SJSA1 (cell line): ENCODE data around the gene SH3PXD2B. TPM values are rescaled to one million over a fixed set of nuclear protein-coding genes. Genes with fewer than 3 reads are reported as not detected.
"Not testable (repeated sequence)": the region's sequence is repeated elsewhere in the genome, so short reads cannot be mapped to it uniquely, and the experiment has no call there.

ENCODE experiments used
- DNase-seq, 2 experiments: peaks; one replicate each; pipeline ENCODE4 v3.0.0-alpha.2; 2015 to 2020; ENCODE audit warnings: low spot score in 2 of 2, low read depth in 1 of 2
- H3K27ac ChIP-seq: fragments of 250-450 bp; sonication (Bioruptor Pico); 2 replicates; pipeline ENCODE4 v1.5.1; 2020; ENCODE audit warnings: mild to moderate bottlenecking, moderate library complexity
- H3K27me3 ChIP-seq: fragments of 250-450 bp; sonication (Bioruptor Pico); replicated peaks from 2 replicates; pipeline ENCODE4 v1.5.1; 2020; ENCODE audit warnings: mild to moderate bottlenecking, moderate library complexity
- H3K36me3 ChIP-seq: fragments of 250-450 bp; sonication (Bioruptor Pico); 2 replicates; pipeline ENCODE4 v1.5.1; 2020; ENCODE audit warnings: mild to moderate bottlenecking
- H3K4me1 ChIP-seq: fragments of 250-450 bp; sonication (Bioruptor Pico); replicated peaks from 2 replicates; pipeline ENCODE4 v1.6.1; 2021; ENCODE audit warnings: mild to moderate bottlenecking
- H3K4me3 ChIP-seq: fragments of 250-450 bp; sonication (Bioruptor Pico); 2 replicates; pipeline ENCODE4 v1.5.1; 2020; ENCODE audit warnings: mild to moderate bottlenecking
- H3K9me3 ChIP-seq: fragments of 250-450 bp; sonication (Bioruptor Pico); replicated peaks from 2 replicates; pipeline ENCODE4 v1.5.1; 2020; ENCODE audit warnings: mild to moderate bottlenecking
- total RNA-seq: library from RNA; depleted of rRNA; stranded (reverse); fragments of >200 nt; shearing (Covaris generic); gene quantifications from 2 replicates; pipeline ENCODE4 v1.2.3, GENCODE V29; 2014

SH3PXD2B gene
- total RNA-seq, 1 experiment from 2014 or later = 32.3 TPM

- Histone ChIP-seq H3K27ac (no peak overlapping the region), H3K36me3 (peaks cover 87% of the 10 kb centered on the region), H3K9me3 (no peaks in the 10 kb centered on the region), H3K4me3 (no peak overlapping the region), H3K27me3 (no peaks in the 10 kb centered on the region), H3K4me1 (peaks cover 13% of the 10 kb centered on the region)
- no peak for DNase-seq
Observed at GRCh38 chr5:172351240-172351778, 103.0 kb downstream of the SH3PXD2B start.

GRCh38 chr5:172350212-172351181 is 103.8 kb downstream of the SH3PXD2B start:
- DNase-seq = no peak
- Histone ChIP-seq H3K4me1 (peaks cover 10% of the 10 kb centered on the region), H3K27ac (no peak overlapping the region), H3K36me3 (peaks cover 88% of the 10 kb centered on the region), H3K27me3 (no peaks in the 10 kb centered on the region), H3K4me3 (no peak overlapping the region), H3K9me3 (no peaks in the 10 kb centered on the region)

GRCh38 chr5:172348733-172349132 is 105.6 kb downstream of the SH3PXD2B start:
- not testable (repeated sequence) for H3K4me3 ChIP-seq, H3K4me1 ChIP-seq, H3K27me3 ChIP-seq, H3K27ac ChIP-seq, H3K9me3 ChIP-seq, DNase-seq
- H3K36me3 ChIP-seq = peaks cover 81% of the 10 kb centered on the region

GRCh38 chr5:172348084-172348483 is 106.2 kb downstream of the SH3PXD2B start:
- H3K9me3 ChIP-seq = no peaks in the 10 kb centered on the region
- H3K4me1 ChIP-seq = no peaks in the 10 kb centered on the region
- H3K36me3 ChIP-seq = peaks cover 78% of the 10 kb centered on the region
- H3K27ac ChIP-seq = no peak overlapping the region
- DNase-seq = no peak
- H3K4me3 ChIP-seq = no peak overlapping the region
- H3K27me3 ChIP-seq = no peaks in the 10 kb centered on the region

- no peak overlapping the region for H3K27ac ChIP-seq
Observed at GRCh38 chr5:172347496-172348052, 106.8 kb downstream of the SH3PXD2B start.

GRCh38 chr5:172345881-172346280 is 108.4 kb downstream of the SH3PXD2B start:
- Histone ChIP-seq H3K36me3 (peaks cover 80% of the 10 kb centered on the region), H3K27me3 (no peaks in the 10 kb centered on the region)
- DNase-seq = no peak

More at GRCh38 chr5:172347496-172348052, 106.8 kb downstream of the SH3PXD2B start:
- H3K27me3 ChIP-seq = no peaks in the 10 kb centered on the region
- no peak overlapping the region for H3K4me3 ChIP-seq
- H3K4me1 ChIP-seq = no peaks in the 10 kb centered on the region
- DNase-seq = no peak
- no peaks in the 10 kb centered on the region for H3K9me3 ChIP-seq
- H3K36me3 ChIP-seq = peaks cover 78% of the 10 kb centered on the region

GRCh38 chr5:172344855-172345409 is 109.4 kb downstream of the SH3PXD2B start:
- Histone ChIP-seq H3K27ac (no peak overlapping the region), H3K4me3 (no peak overlapping the region), H3K36me3 (peaks cover 80% of the 10 kb centered on the region), H3K9me3 (no peaks in the 10 kb centered on the region), H3K4me1 (no peaks in the 10 kb centered on the region), H3K27me3 (no peaks in the 10 kb centered on the region)
- no peak for DNase-seq

More at GRCh38 chr5:172345881-172346280, 108.4 kb downstream of the SH3PXD2B start:
- no peak overlapping the region for H3K27ac ChIP-seq
- no peaks in the 10 kb centered on the region for H3K4me1 ChIP-seq
- H3K4me3 ChIP-seq = no peak overlapping the region
- no peaks in the 10 kb centered on the region for H3K9me3 ChIP-seq

GRCh38 chr5:172343741-172344140 is 110.6 kb downstream of the SH3PXD2B start:
- no peaks in the 10 kb centered on the region for H3K27me3 ChIP-seq
- H3K9me3 ChIP-seq = no peaks in the 10 kb centered on the region
- no peaks in the 10 kb centered on the region for H3K4me1 ChIP-seq
- no peak for DNase-seq
- H3K36me3 ChIP-seq = peaks cover 80% of the 10 kb centered on the region
- no peak overlapping the region for H3K4me3 ChIP-seq
- no peak overlapping the region for H3K27ac ChIP-seq

- no peak for DNase-seq
- no peaks in the 10 kb centered on the region for H3K27me3 ChIP-seq
- H3K4me3 ChIP-seq = no peak overlapping the region
- H3K27ac ChIP-seq = no peak overlapping the region
- H3K9me3 ChIP-seq = no peaks in the 10 kb centered on the region
- H3K4me1 ChIP-seq = no peaks in the 10 kb centered on the region
- H3K36me3 ChIP-seq = peaks cover 84% of the 10 kb centered on the region
Observed at GRCh38 chr5:172342918-172343317, 111.4 kb downstream of the SH3PXD2B start.

GRCh38 chr5:172339264-172340180 is 114.8 kb downstream of the SH3PXD2B start:
- no peak for DNase-seq
- H3K36me3 ChIP-seq = peaks cover 73% of the 10 kb centered on the region
- no peak overlapping the region for H3K27ac ChIP-seq
- no peaks in the 10 kb centered on the region for H3K9me3 ChIP-seq
- H3K27me3 ChIP-seq = no peaks in the 10 kb centered on the region
- no peak overlapping the region for H3K4me3 ChIP-seq
- H3K4me1 ChIP-seq = no peaks in the 10 kb centered on the region

GRCh38 chr5:172336676-172337285 is 117.5 kb downstream of the SH3PXD2B start:
- Histone ChIP-seq H3K27me3 (no peaks in the 10 kb centered on the region), H3K4me1 (no peaks in the 10 kb centered on the region), H3K36me3 (peaks cover 61% of the 10 kb centered on the region)

GRCh38 chr5:172336264-172336663 is 118.1 kb downstream of the SH3PXD2B start:
- Histone ChIP-seq H3K4me1 (no peaks in the 10 kb centered on the region), H3K27ac (no peak overlapping the region), H3K36me3 (peaks cover 56% of the 10 kb centered on the region), H3K9me3 (no peaks in the 10 kb centered on the region), H3K4me3 (no peak overlapping the region), H3K27me3 (no peaks in the 10 kb centered on the region)
- no peak for DNase-seq

More at GRCh38 chr5:172336676-172337285, 117.5 kb downstream of the SH3PXD2B start:
- DNase-seq = no peak
- Histone ChIP-seq H3K4me3 (no peak overlapping the region), H3K27ac (no peak overlapping the region), H3K9me3 (no peaks in the 10 kb centered on the region)

GRCh38 chr5:172335721-172336120 is 118.6 kb downstream of the SH3PXD2B start:
- H3K4me3 ChIP-seq = no peak overlapping the region
- H3K4me1 ChIP-seq = no peaks in the 10 kb centered on the region
- no peak overlapping the region for H3K27ac ChIP-seq
- no peak for DNase-seq
- no peaks in the 10 kb centered on the region for H3K9me3 ChIP-seq
- no peaks in the 10 kb centered on the region for H3K27me3 ChIP-seq
- H3K36me3 ChIP-seq = peaks cover 51% of the 10 kb centered on the region
